HG03460 (cell line): ENCODE results near the gene CRYBA4.
A peak's percentile ranks its signal among the peaks of the same experiment; 100 is the strongest.

Experiments used
- ATAC-seq: cut with Tn5 transposase; IDR thresholded peaks from one replicate; pipeline ENCODE4 v1.9.1; 2021; ENCODE audit not compliant: unreplicated experiment

Gene CRYBA4

GRCh38 chr22:26658671-26659478, 37.1 kb downstream of the CRYBA4 start:
- ATAC-seq: peak; percentile 46

GRCh38 chr22:26660356-26660755, 38.6 kb downstream of the CRYBA4 start:
- ATAC-seq: no peak

GRCh38 chr22:26660961-26661578, 39.3 kb downstream of the CRYBA4 start:
- ATAC-seq: no peak

- no peak for ATAC-seq
These were observed 40.4 kb downstream of the CRYBA4 start for GRCh38 chr22:26662160-26662559.

GRCh38 chr22:26663374-26663923, 41.7 kb downstream of the CRYBA4 start:
- ATAC-seq: no peak

- ATAC-seq: no peak
These were observed 44.1 kb downstream of the CRYBA4 start for GRCh38 chr22:26665813-26666231.

- ATAC-seq: no peak
These were observed 45.4 kb downstream of the CRYBA4 start for GRCh38 chr22:26667140-26667539.

GRCh38 chr22:26669060-26669481, 47.3 kb downstream of the CRYBA4 start:
- ATAC-seq: no peak

GRCh38 chr22:26670459-26670858, 48.7 kb downstream of the CRYBA4 start:
- ATAC-seq: no peak

- peak; percentile 28 for ATAC-seq
These were observed 49.7 kb downstream of the CRYBA4 start for GRCh38 chr22:26671317-26672059.

GRCh38 chr22:26672060-26672471, 50.3 kb downstream of the CRYBA4 start:
- ATAC-seq: peak; percentile 1

GRCh38 chr22:26672590-26673468, 51.1 kb downstream of the CRYBA4 start:
- ATAC-seq: peak; percentile 56

GRCh38 chr22:26673486-26673885, 51.7 kb downstream of the CRYBA4 start:
- no peak for ATAC-seq

- no peak for ATAC-seq
These were observed 52.7 kb downstream of the CRYBA4 start for GRCh38 chr22:26674211-26675190.

GRCh38 chr22:26675687-26676268, 54.0 kb downstream of the CRYBA4 start:
- no peak for ATAC-seq

- no peak for ATAC-seq
These were observed 55.5 kb downstream of the CRYBA4 start for GRCh38 chr22:26677217-26677616.

- ATAC-seq: no peak
These were observed 57.4 kb downstream of the CRYBA4 start for GRCh38 chr22:26679003-26679629.
